HG02973 (cell line): Measurements from ENCODE around the gene RAB11FIP2.

Experiments
- ATAC-seq: cut with Tn5 transposase; IDR thresholded peaks from one replicate; pipeline ENCODE4 v1.9.1; 2021; ENCODE audit warnings: moderate library complexity; ENCODE audit not compliant: unreplicated experiment

RAB11FIP2 gene

DNA sequence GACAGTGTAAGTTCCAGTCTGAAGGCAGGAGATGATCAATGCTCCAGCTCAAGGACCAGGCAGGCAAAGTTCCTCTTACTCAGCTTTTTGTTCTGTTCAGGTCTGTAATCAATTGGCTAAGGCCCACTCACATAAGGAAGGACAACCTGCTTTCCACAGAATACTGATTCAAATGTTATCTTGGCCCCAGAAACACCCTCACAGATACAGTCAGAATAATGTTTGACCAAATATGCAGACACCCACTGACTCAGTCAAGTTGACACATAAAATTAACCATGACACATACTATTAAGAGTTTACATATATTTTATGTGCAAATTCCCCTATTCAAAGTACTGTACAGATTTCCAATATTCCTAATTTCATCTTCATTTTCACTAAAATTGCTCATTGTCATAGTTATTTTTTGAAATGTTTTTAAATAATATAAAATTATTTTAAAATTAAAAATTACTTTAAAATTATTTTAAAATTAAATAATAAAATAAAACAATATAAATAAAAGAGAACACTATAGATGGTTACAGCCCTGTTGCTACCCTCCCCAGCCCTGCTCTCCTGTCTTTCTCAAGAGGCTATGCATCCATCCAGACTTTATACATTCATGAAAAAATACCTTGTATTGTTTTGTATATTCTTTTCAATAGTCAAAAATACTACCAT is 59.4 kb downstream of the RAB11FIP2 start:
- no peak for ATAC-seq

DNA sequence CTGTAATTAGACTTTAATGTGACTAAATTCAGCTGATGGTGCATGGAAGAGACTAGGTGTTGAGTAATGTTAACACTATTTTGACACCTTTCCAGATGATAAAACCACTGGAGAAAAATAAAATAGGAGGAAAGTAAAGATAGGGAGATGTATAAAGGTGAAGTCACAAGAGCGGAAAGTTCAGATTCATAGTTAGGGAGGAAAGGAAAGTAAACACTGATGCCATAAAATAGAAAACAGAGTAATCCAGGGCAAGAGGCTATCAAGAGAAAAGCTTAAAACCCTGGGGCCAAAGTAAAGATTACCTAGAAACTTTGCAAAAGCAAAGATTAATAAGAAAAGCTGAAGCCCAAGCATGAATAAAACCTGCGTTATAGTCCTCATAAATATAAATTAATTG is 62.8 kb downstream of the RAB11FIP2 start:
- no peak for ATAC-seq

GRCh38 chr10:117980755-117981702 is 65.7 kb downstream of the RAB11FIP2 start:
- ATAC-seq: no peak

DNA sequence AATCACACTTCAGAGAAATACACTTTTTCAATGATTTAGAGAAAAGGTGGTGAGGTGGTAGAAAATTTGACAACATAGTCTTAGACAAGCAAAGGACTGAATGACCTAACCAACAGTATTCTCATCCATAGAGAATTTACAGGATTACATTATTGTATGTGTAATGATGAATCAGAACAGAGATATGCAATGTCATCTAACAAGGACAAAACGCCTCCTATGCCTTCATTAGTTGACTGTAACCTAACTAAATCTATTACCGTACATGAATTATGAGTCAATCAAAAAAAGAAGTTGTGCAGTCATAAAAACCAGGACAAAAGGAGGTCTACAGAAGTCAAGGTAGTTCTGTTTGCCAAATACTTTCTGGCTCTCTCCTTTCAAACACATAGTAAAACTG is 66.5 kb downstream of the RAB11FIP2 start:
- ATAC-seq: no peak

- ATAC-seq: no peak
Measured at GRCh38 chr10:117972168-117972837, 74.4 kb downstream of the RAB11FIP2 start.

GRCh38 chr10:117970962-117971361 is 75.8 kb downstream of the RAB11FIP2 start:
- no peak for ATAC-seq

GRCh38 chr10:117969592-117969991 is 77.1 kb downstream of the RAB11FIP2 start:
- ATAC-seq: no peak

DNA sequence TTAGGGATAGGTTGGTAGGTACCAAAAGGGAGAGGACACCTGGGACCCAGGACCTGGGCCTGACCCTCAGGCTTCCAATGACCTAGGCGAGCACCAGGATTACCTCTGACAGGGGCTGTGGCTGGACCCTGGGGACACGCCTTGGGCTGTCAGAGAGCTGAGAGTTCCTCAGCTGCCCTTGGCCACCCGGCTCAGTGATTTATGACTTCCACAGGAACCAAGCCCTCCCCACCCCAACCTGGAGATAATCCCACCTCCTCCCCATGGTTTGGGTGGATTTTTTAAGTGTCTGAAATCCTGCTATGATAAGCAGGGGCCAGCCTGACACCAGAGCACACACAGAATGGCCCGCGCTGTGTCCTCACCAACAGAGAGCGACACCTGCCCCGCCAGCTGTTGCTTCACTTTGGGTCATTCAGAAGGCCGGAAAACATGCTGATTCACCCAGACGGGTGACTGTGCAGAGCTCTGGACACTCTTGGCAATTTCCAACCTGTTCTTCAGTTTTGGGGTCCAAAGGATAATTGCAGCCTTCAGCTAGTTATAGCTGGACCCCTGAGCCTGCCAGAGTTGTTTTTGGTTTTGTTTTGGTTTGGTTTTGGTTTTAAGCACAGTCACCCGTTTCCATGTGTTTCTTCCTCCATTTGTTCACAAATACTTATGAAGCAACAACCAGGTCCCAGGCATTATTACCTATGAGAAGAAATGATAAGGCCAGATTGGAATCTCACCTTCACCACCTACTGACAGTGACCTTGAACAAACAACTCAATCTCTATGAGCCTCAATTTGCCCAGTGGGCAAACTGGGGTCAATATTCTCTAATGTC is 78.2 kb downstream of the RAB11FIP2 start:
- ATAC-seq: no peak

DNA sequence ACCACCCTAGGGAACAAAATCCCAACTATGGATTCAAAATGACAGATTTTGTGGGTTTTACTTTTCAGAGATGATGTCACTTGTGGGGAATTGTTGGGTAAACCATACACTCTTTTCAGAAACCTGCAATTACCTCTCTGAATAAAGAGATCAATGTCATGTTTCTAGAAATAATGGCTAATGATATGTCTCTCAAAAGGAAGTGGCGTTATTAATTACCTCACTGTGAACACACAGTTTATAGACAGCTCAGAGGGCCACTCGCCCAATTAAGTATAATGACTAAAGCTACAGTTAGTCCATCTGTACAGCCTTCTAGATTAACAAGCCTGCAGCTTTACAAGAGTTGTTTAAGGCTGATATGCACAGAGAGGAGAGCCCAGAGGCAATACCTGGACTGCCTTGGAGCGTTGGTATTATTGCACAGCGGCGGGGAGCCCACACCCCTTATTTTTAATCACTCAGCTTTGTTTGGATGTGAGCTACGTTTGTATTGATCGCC is 79.5 kb downstream of the RAB11FIP2 start:
- ATAC-seq: no peak

- no peak for ATAC-seq
Measured at GRCh38 chr10:117965984-117966383, 80.8 kb downstream of the RAB11FIP2 start.

GRCh38 chr10:117964536-117964935 is 82.2 kb downstream of the RAB11FIP2 start:
- no peak for ATAC-seq

- ATAC-seq: no peak
Measured at GRCh38 chr10:117960345-117960935, 86.3 kb downstream of the RAB11FIP2 start.

- no peak for ATAC-seq
Measured at GRCh38 chr10:117956972-117957371, 89.8 kb downstream of the RAB11FIP2 start.

DNA sequence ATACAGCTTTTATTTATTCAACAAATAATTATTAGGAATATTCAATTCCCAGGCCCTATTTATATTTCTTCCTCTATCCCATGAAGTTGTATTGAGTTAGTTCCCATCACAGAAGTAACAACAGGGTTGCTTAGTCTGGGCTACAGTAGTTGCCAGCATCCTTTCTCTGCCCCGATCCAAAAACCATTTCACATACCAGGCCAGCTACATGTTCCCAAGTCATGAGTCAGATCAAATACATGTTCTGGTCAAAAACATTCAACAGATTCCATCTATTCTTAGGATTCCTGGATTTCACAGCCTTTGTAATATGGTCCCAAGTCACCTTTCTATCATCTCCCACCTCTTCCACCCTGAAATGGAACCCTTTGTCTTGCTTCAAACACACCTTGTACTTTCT is 91.6 kb downstream of the RAB11FIP2 start:
- ATAC-seq: no peak
